DMS53 (cell line): ENCODE results near the gene SSBP3.

Experiments
- DNase-seq: peaks from one replicate; lab custom pipeline; 2025; lab: John Stamatoyannopoulos, UW

SSBP3 gene

DNA sequence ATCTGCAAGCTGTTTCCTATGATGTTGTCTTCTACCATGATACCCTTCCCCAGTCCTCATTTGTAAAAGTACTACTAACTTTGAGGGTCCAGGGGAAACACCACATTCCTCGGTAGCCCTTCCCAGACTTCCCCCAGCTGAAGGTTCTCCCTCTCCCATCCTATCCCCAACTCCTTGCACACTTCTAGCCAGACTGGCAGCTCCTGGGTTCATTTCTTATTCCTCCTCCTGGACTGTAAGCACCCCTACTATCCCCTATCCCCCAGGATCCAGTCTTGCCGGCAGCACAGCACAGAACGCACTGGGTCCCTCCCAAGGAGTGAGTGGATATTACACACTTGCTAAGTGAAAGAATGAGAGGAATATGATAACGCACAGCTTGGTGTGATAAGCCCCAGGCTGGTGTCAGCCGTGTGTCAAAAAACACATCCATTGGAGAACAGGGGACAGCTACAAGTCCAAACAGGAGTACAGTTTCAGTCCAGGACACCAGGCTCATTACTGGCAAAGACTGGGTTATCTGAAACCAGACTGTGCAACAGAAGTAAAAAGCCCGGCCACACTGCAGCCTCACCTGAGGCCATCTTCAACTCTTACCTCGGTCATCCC lies 100.2 kb downstream of the SSBP3 start:
- DNase-seq: no peak

DNA sequence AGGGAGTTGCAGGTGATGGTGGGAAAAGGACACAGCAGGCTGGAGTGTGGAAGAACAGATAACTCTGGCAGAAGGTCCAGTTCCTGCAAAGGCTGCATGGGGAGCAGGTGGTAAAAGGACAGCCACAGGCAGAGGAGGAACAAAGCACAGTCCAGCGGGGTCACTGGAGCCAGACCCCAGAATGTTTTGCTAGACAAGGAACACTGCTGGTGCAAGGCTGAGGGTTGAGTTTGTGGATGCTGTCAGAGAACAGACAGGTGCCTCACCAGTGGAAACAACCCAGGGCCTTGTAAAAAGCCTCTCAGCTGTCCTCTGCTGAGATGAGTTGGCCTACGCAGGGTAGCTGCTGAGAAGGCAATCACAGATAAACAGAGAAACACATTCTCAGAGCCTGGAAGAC lies 101.7 kb downstream of the SSBP3 start:
- no peak for DNase-seq

DNA sequence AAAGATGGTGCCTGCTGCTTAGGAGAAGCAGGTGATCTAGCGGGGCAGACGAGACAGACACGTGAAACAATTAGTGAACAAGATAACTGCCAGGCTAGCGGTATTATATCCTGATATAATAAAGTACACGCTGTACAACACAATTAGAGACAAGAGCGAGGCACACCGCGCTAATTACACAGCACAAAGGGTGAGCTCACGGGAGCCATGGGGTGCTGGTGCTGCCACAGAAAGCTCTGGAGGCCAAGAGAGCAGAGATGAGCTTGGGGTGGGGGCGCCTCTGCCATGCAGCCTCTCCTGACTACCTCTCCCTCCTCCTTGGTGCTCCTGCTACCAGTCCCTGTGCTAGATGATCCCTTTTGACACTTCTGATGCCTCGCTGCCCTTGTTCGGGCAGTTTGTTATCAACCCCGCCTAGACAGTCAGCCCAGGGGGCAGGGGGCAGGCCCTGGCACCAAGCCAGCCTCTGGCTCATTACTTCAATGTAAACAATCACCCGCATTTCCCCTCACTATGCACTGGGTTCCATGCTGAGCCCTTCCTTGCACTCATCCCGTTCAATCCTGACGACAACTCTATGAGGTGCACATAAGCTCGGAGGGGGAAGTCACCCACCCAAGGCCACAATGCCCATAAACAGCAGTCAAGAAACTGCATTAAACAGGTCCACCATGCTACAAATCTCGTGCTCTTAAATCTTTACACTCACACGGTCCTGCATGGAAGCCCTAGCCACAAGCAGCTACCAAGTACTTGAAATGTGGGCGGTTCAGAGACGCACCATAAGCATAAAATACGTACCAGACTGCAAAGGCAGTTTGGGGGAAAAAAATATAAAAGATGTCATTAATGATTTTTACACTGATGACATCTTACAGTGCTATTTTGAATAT lies 103.0 kb downstream of the SSBP3 start:
- DNase-seq: no peak

DNA sequence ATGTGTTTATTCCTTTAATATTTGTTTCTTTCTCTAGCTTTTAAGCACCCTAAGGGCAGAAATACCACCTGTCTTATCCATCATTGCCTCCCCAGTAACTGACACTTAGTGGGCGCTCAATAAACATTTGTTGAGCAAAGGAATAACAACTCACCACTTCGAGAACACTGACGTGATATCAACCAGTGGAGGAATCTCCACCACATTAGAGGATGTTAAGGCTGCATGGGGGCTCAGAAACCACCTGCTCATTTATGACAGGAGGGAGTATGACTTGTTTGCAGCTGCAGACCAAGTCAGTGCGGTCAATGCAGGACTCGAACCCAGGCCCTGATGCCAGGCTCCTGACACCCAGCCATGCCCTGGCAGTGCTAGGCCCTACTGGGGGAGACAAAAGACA lies 103.6 kb downstream of the SSBP3 start:
- no peak for DNase-seq

DNA sequence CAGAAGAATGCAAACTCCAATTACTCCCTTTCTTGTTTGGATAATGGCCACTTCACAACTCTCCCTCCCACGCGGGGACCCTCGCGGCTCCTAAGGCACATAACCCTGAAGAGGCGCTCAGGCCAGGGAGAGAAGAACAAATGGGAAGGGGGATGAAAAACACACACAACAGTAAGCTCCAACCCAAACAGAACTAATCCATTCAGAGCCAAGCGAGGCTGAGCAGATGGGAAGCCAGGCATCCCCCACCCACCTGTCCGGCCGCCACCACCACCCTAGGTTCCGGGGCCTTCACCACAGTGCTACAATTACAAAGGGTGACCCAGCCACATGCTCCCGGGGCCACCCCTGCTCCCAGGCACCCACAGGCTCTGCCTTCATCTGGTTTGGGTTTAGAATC lies 104.7 kb downstream of the SSBP3 start:
- DNase-seq: peak; percentile 30

DNA sequence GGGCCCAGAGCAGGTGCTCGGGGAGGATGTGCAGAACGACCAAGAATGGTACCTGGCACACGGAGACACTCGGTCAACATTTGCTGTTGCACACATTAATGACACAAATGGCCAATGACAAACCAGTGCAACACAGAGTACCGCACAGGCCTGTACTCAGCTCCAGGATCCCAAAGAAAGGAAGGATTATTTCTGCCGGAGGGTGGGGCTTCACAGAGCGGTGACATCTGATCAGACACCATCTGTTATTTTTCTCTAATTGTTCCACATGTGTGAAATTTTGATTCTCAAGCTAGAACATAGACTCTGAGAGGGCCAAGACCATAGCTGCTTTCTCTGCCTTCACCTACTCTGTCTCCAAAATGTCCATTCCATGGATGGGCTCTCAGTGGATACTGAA lies 105.8 kb downstream of the SSBP3 start:
- DNase-seq: no peak

DNA sequence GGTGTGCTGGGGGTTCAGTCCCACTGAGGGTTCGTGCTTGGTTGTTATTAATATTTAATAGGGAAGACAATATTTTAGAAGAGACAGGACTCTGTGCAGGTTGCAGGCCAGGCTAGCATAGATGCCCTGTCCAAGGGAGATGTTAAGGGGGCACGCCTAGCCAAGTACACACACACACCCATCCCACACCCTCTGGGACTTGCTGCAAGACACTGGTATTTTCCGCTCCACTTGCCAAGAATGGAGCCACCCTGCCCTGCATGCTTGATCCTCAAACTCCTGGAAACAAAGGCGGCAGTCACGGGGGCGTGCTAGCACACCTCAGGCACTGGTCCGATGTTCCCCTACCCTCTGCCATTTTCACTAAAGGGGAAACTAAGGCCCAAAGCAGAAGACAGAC lies 107.2 kb downstream of the SSBP3 start:
- no peak for DNase-seq

DNA sequence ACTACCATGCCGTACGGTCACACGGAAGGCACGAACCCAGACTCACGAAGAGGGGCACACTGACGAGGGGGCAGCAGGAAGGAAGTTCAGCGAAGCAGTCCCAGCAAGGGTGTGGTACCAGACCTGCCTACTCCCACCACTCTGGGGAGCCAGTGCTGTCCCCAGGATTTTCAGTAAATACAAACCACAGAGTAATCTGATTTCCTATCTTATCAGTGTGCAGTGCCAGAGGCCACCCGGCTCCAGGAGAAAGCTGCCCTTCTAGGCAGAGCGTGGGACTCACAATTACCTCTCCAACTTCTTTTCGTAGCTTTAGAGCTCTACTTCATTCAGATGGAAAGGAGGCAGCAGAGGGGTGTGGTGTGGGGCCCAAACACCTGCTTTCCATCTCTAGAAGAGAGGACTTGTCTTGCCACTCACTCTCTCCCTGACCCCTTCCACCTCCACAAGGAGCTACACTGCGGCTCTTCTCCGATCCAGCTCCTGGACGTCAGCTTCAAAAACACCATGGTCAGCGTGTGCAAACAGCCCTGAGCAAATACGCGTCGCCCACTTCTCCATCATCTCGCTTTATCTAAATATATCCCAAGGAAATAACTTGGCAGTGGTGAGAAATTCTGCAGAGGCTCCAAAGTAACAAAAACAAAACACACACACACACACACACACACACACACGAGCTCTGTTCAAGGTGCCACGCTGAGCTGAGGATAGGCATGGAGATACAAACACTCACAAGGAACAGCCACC lies 107.7 kb downstream of the SSBP3 start:
- no peak for DNase-seq

DNA sequence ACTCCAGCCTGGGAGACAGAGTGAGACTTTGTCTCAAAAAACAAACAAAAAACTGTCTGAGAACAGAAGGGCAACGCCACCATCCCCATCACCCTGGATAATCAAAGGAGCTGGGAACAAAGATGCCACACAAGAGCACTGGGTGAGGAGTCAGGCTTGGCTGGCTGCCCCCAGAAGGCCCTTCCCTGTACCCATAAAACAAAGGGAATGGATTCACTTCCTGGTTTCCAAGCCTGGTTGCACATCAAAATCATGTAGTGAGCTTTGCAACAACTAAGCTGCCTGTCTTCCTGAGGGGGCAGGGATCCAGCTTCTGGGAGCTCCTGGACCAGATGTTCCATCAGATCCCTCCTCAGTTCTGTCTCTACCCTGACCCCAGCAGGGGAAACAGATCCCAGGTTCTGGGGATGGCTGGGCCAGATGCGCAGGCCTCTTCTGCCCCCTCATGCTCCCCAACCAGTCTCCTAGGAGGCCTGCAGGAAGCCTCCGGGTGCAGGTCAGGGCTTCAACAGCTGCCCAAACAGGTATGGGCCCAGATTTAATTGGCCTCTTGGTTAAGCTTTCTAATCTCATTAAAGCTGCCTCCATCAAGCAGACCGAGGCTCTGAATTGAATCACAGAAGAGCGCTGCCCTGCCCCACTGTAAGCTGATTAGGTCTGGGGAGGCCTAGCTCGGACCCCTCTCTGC lies 108.5 kb downstream of the SSBP3 start:
- DNase-seq: peak; percentile 23

DNA sequence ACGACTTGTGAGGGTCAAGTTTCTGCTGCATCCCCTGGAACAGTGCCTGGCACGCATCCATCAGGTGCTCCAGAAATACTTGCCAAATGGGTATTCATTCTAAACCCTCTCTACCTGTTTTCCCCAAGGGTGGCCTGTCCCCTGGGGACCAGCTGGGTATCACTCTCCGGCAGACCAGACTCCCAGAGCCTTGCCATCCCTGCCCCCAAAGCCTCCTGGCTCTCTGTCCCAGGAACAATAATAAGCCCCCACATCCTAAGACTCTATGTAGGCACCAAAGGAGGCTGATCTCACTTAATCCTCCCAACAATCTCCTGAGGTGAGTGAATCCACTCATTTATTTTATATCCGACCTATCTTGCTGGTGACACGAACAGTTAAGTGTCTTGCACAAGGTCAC lies 109.5 kb downstream of the SSBP3 start:
- DNase-seq: no peak

DNA sequence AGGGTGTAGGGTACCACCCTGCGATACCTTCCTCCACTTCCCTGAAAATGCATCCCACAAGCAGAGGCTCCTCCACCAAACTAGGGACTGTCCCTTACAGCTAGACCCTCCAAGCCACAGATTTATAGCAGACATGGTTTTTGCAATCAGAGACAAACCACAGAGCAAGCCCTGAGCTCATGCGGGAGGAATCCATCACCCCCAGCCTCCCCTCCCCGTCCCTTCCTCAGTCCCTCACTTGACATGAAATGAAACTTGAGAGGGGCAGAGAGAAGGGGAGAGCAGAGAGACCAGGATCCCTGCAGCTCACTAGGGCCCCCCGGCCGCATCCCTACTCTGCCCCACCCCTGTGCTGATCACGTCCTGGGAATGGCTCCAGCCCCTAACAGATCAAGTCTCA lies 111.3 kb downstream of the SSBP3 start:
- DNase-seq: no peak

DNA sequence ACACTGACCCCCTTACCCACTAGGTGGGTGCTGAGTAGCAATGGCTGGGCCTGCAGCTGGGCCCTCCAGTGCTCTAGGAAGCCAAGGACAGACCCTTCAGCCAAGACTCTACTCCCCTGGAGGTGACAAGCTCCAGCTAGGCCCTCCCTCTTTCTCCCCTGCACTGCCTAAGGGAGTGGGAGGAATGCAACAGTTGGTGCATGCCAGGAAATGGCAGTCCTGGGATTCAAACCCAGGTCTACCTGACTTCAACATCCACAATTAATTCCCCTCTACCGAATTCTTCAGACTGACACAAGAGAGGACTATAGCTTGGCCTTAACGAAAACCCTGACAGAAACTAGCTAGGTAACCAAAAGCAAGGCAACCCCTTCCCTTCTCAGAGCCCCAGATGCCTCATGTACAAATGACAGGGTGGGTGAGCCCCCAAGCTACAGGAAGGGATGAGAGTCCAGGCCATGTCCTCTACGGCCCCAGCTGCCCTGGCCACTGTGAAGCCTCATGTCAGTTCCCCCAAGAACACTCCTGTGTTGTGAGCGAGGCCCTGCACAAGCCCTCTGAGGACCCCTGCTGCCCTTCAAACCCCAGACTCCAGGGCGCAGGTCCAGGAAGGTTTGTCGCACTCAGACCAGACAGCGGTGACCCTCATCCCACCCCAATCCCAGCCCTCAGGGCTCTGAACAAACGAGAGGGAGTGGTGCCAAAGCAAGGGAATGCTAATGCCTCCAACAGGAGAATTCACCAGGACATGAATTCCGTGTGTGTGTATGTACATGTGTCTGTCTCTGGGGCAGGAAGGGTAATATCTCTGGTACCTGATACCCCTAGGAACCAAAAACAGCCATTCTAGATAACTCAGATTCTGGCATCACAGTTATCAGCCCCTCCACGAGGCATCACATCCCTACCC lies 113.9 kb downstream of the SSBP3 start:
- no peak for DNase-seq

DNA sequence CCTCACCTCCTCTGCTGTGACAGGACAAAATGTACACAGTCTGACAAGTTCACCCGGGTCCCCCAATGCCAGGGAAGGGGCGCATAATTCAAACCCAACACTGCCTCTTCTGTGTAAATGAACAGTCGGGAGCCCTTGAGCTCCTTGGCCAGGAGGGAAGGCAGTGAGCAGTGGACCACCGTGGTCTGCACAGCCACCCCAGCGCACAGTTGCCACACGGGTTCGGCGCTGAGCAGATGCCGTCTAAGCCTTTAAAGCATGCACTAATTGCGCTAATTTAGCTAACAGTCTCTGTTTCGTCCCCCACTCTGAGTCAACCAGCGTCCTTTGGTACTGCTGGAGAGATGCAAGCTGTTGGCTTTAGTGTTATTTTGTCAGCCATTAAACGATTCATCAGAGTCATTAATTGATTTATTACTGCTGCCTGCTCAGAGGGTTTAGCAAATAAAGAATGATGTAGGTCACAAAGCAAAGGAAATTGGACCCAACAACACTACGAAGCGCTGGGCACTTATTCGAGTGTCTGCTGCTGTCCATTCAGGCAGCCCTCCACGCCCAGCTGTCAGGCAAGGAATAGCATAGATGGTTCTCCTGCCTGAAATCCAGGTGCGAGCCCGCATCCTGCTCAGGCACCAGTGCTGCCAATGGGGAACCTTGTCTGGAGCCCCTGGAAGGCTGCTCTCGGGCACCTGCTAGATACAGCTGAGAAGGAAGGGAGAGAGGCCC lies 114.8 kb downstream of the SSBP3 start:
- no peak for DNase-seq

DNA sequence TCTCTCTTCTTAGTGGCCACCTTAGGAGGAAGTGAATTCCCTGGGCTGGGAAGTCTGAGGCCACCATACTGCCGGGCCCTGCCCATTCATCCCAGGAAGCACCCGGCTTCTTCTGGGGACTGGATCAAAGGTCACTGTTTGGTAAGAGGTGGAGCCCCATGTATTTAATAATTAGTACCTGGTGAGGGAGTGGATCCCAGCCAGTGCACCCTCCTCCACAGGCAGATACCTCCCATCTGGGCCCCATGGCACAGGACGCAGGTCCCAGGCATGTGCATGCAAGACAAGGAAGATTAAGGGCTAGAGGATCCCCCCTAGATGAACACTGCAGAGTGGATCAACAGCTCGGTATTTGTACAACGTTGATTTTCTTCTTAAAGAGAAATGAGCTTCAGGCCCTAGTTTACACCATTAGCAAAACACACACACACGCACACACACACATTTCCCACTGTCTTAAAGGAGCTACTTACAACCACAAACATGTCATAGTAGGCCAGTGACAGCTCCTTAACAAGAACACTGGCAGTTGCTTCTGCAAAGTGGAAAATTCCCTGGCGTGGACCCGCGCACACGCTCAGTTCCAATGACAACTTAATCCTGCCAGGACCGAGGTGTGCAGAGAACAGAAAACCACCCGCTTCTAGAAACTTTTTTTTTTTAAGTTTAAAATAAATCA lies 115.5 kb downstream of the SSBP3 start:
- DNase-seq: no peak

DNA sequence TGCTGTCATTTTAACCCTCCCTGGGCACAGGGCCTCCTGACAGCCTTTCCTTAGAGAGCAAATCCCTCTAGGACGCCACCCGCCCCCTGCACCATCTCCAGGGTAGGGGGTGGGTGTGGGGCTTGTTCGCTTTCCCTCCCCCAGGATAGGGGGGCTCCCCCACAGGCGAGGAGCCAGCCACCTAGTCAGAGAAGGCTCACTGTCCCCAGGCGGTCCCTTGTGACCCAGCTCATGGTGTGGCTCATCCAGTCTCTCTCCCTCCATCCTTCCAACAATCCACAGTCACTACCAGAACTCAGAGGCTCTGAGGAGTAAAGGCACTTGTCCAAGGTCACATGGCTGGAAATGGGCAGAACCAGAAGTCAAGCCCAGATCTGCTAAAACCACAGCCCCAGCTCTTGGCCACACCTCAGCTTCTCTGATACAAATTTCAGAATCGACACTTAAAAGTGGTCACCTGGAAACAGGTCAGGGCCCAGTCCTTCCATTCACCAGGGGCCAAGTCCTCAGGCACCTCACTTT lies 116.4 kb downstream of the SSBP3 start:
- DNase-seq: no peak

DNA sequence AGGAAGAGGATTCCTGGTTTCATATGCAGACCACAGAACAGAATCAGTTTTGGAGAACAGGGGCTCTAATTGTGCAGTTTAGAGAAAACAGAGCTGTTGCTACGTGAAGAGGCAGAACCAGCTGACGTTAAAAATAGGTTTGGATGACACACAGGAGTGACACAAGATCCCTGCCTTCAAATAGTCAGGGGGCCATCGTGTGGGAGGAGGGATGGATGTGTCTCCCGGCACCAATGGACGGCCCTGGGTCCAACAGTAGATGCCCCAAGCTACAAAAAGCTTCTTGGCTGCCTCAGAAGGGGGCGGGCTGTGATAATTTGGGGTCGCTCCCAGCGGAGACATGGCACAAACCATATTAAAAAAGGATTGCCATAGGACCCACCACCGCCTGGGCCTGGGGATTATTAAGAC lies 118.4 kb downstream of the SSBP3 start:
- DNase-seq: no peak

DNA sequence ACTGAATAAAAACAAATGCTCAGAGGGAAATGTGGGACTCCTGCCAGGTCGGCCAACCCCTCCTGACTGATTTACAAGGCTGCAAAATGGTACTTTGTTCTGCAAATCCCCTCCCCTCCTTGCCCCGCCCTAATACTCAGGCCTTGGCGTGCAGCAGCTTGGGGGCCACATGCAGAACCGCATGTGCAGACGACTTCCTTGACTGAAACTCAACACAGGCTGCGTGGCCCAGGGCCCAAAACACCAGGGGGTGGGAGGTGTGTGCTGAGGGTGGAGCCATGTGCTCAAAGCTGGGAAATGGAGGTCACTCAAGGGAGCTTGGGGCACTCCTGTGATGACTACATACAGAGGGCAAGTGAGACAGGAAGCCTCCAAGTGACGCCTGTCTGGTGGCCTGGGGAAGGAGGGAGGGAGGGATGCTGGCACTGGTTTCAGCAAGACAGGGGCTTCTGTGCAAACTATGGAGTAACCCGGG lies 119.0 kb downstream of the SSBP3 start:
- no peak for DNase-seq

DNA sequence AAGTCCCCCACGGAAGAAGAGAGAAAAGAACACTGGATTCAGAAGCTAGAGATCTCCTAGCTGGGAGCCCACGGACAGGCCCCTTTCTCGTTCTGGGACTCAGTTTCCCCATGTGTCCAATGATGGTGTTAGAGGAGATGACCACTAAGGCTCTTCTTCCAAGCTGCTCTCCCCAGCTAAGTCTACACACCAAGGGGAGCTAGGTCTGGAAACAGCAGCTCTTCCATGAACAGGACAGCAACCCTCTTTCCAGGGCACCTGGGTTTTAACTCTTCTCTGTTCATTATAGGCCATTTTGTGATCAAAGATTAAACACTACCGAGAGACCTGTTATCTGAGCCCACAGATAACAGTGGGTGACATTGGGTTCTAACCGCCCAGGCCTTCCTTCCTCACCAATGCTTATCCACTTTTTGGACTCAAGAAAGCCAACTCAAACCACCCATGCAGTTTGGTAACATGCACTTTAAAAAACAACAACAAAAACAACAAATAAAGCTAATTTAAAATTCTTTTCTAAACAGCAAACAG lies 120.3 kb downstream of the SSBP3 start:
- DNase-seq: no peak

DNA sequence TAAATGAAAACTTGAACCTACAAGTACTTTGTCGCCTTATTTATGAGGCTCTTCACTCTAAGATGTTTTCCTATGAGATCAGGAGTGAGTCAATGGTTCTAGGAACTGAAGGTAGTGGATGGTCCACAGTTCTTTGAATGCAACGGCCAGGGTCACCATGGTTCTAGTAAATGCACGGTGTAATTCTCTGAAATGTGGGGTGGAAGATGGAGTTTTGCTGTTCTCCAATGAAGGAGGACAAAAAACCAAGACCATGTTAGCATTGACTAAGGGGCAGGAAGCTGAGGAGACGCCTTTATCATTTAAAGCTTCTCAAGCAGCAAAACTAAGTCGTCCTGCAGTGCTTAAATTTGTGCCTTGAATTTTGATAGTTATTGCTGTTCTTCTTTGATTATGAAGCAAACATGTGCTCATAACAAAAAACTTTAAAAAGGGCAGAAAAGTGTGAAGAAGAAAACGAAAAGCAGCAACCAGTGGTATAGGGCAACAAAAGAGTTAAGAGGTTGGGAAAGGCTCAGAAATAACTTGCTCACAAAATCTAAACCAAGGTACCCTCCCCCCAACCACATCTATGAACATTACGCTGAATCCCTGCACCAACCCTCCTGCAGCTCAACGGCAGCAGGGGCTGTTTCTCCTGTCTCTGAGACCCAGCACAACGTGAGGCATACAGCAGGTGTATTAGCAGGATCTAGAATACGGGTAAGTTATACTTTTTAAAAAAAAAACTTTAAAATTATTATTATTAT lies 121.2 kb downstream of the SSBP3 start:
- no peak for DNase-seq
